ENCODE results near the gene MCOLN2. TPM values are rescaled to one million over a fixed set of nuclear protein-coding genes. Genes with fewer than 3 reads are reported as not detected.

The MCOLN2 gene
- total RNA-seq, 1 experiment from 2014 or later, result not detected

GRCh38 chr1:84930329-84930728, 66.6 kb downstream of the MCOLN2 start:
- no peak overlapping the region for H3K4me3 ChIP-seq
- CTCF ChIA-PET, result no interaction called here

GRCh38 chr1:84929581-84929980, 67.3 kb downstream of the MCOLN2 start:
- Histone ChIP-seq H3K27me3 (ENCODE audit: insufficient read depth, low read depth) (no peaks in the 10 kb centered on the region), H3K9me2 (ENCODE audit: insufficient read depth) (no peaks in the 10 kb centered on the region; the same call in 1 of the 2 replicates), H3K4me2 (no peak overlapping the region), H3K4me3 (no peak overlapping the region), H3K79me2 (ENCODE audit: low read depth) (no peaks in the 10 kb centered on the region), H3K27ac (no peak overlapping the region), H2AFZ (no peak overlapping the region), H3K4me1 (replicated peaks; ENCODE audit: insufficient read depth) (no peaks in the 10 kb centered on the region), H3F3A (ENCODE audit: insufficient read depth, low read depth) (no peaks in the 10 kb centered on the region), H3K9me3 (ENCODE audit: insufficient read depth, low read depth) (no peaks in the 10 kb centered on the region), H3K36me3 (ENCODE audit: low read depth) (no peaks in the 10 kb centered on the region), H4K20me1 (ENCODE audit: insufficient read depth) (no peaks in the 10 kb centered on the region)
- DNase-seq, result no peak
- CTCF ChIA-PET, result no interaction called here
- intact Hi-C loops (cut with micrococcal nuclease; ENCODE audit: unreplicated experiment), result no loop called here
- POLR2A ChIA-PET (ENCODE audit: unreplicated experiment), result no interaction called here
- no TSS peak for BruUV-seq (replicated peaks)
- no peak for TF ChIP-seq EZH2 (IDR thresholded peaks at IDR 0.05; ENCODE audit: low read depth)
- no peak for TF ChIP-seq CTCF (conservative IDR thresholded peaks at IDR 0.05)

More at GRCh38 chr1:84930329-84930728, 66.6 kb downstream of the MCOLN2 start:
- POLR2A ChIA-PET (ENCODE audit: unreplicated experiment), result no interaction called here
- Histone ChIP-seq H3K4me1 (replicated peaks; ENCODE audit: insufficient read depth) (no peaks in the 10 kb centered on the region), H3F3A (ENCODE audit: insufficient read depth, low read depth) (no peaks in the 10 kb centered on the region), H3K27me3 (ENCODE audit: insufficient read depth, low read depth) (no peaks in the 10 kb centered on the region), H4K20me1 (ENCODE audit: insufficient read depth) (no peaks in the 10 kb centered on the region), H3K79me2 (ENCODE audit: low read depth) (no peaks in the 10 kb centered on the region), H2AFZ (no peak overlapping the region), H3K36me3 (ENCODE audit: low read depth) (no peaks in the 10 kb centered on the region), H3K4me2 (no peak overlapping the region), H3K27ac (no peak overlapping the region), H3K9me3 (ENCODE audit: insufficient read depth, low read depth) (no peaks in the 10 kb centered on the region), H3K9me2 (ENCODE audit: insufficient read depth) (no peaks in the 10 kb centered on the region)
- TF ChIP-seq CTCF (conservative IDR thresholded peaks at IDR 0.05) (no peak), EZH2 (IDR thresholded peaks at IDR 0.05; ENCODE audit: low read depth) (no peak)
- BruUV-seq (replicated peaks), result no TSS peak
- intact Hi-C loops (cut with micrococcal nuclease; ENCODE audit: unreplicated experiment), result no loop called here
- DNase-seq, result no peak

- H3K27me3 ChIP-seq (ENCODE audit: insufficient read depth, low read depth), result no peaks in the 10 kb centered on the region
- DNase-seq, result no peak
- no peak overlapping the region for H3K4me2 ChIP-seq
- no TSS peak for BruUV-seq (replicated peaks)
- H2AFZ ChIP-seq, result no peak overlapping the region
- no peak overlapping the region for H3K4me3 ChIP-seq
- H3K36me3 ChIP-seq (ENCODE audit: low read depth), result no peaks in the 10 kb centered on the region
- H3K27ac ChIP-seq, result no peak overlapping the region
- ChIA-PET CTCF (no interaction called here), POLR2A (ENCODE audit: unreplicated experiment) (no interaction called here)
- no peaks in the 10 kb centered on the region for H3K79me2 ChIP-seq (ENCODE audit: low read depth)
- no peaks in the 10 kb centered on the region for H4K20me1 ChIP-seq (ENCODE audit: insufficient read depth)
- H3K9me2 ChIP-seq (ENCODE audit: insufficient read depth), result no peaks in the 10 kb centered on the region; the same call in 1 of the 2 replicates
- H3K9me3 ChIP-seq (ENCODE audit: insufficient read depth, low read depth), result no peaks in the 10 kb centered on the region
- no peaks in the 10 kb centered on the region for H3K4me1 ChIP-seq (replicated peaks; ENCODE audit: insufficient read depth)
- H3F3A ChIP-seq (ENCODE audit: insufficient read depth, low read depth), result no peaks in the 10 kb centered on the region
- intact Hi-C loops (cut with micrococcal nuclease; ENCODE audit: unreplicated experiment), result no loop called here
- TF ChIP-seq CTCF (conservative IDR thresholded peaks at IDR 0.05) (no peak), EZH2 (IDR thresholded peaks at IDR 0.05; ENCODE audit: low read depth) (no peak)
Measured at GRCh38 chr1:84928979-84929378, 67.9 kb downstream of the MCOLN2 start.

All from PC-9 (cell line).